Choroid plexus epithelial cell (primary cell): ENCODE data around the gene PDRG1.

Source experiments
- DNase-seq: peaks from one replicate; pipeline ENCODE4 v3.0.0-alpha.2; 2010; ENCODE audit warnings: low read depth
- H3K4me3 ChIP-seq: 2 replicates; pipeline ENCODE4 v1.5.1; 2011; ENCODE audit warnings: low read depth, mild to moderate bottlenecking, control low read depth, low read length, moderate library complexity
- TF ChIP-seq, protein P1 (sequence below): conservative IDR thresholded peaks from 2 replicates; pipeline ENCODE4 v1.5.1; 2011; ENCODE audit warnings: low read depth, mild to moderate bottlenecking, control low read depth, inconsistent platforms, low read length, moderate library complexity

The PDRG1 gene

DNA sequence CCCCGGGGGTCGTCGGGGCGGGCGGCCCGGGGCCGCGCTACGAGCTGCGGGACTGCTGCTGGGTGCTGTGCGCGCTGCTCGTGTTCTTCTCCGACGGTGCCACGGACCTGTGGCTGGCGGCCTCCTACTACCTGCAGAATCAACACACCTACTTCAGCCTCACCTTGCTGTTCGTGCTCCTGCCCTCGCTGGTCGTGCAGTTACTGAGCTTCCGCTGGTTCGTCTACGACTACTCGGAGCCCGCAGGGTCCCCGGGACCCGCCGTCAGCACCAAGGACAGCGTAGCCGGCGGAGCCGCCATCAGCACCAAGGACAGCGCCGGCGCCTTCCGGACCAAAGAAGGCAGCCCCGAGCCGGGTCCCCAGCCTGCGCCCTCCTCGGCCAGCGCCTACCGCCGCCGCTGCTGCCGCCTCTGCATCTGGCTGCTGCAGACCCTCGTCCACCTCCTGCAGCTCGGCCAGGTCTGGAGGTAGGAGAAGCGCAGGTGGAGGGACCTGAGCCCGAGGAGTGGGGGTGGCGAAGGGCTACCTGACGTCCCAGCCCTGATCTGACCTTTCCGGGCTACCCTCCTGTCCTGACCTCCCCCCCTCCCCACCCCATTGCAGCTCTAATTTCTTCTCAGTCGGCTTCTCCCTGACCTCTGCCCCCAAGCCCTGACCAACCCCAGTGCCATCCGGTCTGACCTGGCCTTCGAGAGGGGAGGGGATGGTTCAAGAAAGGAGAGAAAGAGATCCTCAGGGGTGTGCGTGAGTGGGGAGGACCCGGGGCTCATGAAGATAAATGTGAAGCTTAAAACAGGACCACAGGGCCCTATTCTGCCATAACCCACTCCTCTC is 16.7 kb upstream of the PDRG1 start:
- peak; percentile 69 for DNase-seq
- H3K4me3 ChIP-seq: peak overlapping the region; percentile 32
- TF ChIP-seq, protein P1, sequence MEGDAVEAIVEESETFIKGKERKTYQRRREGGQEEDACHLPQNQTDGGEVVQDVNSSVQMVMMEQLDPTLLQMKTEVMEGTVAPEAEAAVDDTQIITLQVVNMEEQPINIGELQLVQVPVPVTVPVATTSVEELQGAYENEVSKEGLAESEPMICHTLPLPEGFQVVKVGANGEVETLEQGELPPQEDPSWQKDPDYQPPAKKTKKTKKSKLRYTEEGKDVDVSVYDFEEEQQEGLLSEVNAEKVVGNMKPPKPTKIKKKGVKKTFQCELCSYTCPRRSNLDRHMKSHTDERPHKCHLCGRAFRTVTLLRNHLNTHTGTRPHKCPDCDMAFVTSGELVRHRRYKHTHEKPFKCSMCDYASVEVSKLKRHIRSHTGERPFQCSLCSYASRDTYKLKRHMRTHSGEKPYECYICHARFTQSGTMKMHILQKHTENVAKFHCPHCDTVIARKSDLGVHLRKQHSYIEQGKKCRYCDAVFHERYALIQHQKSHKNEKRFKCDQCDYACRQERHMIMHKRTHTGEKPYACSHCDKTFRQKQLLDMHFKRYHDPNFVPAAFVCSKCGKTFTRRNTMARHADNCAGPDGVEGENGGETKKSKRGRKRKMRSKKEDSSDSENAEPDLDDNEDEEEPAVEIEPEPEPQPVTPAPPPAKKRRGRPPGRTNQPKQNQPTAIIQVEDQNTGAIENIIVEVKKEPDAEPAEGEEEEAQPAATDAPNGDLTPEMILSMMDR: no peak

DNA sequence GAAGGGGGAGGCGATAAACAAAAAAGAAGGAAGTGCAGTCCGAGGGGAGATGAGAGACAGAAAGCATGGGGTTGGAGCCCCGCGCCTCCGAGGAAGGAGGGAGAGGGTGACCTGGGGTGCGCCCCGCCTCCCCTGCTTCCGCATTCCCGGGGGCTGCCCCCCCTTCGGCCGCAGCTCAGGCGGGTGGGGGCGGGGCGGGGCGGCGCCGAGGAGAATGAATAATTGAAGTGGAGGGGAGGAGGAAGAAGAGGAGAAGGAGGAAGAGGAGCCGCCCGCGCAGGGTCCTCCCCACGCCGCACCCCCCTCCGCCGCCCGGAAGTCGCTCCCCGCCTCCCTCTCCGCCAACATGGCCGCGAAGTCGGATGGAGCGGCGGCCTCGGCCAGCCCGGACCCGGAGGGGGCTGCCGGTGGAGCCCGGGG is 16.0 kb upstream of the PDRG1 start, which contains the start of gene XKR7:
TSS of gene XKR7 (plus strand) at position 322 of the 420 bp plus-strand sequence. CDS start at position 347, 25 bp downstream.
- TF ChIP-seq, protein P1: no peak
- peak within 1 kb of the TSS; percentile 32 for H3K4me3 ChIP-seq
- no peak for DNase-seq

DNA sequence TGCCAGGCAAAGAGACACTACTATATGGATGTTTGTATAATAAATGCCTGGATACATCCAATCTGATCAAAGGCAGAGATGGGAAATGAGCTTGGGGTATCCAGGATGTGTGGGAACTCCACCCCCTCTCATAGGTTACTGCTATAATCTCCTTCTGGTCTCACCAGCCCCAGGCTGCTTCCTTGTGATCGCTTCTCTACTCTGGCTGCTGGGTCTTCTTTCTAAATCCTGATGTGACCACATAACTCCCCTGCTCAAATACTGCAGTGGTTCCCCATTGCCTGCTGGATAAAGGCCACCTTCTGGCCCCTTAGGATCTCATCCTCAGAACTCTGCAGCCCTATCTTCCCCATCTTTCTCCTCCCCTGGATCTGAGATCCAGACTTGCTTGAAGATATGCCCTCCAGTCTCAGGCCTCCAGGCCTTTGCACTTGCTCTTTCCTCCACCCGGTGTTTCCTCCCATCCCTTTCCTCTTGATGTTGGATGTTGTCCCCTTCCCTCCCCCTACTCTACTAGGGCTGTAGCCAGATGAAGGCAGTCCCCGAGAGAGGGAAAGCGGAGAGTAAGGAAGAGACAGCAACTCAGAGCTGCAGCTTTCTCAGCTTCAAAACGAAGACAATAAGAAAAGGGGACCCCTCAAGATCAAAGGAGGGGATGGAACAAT is 15.3 kb upstream of the PDRG1 start:
- DNase-seq: no peak
- TF ChIP-seq, protein P1: no peak
- H3K4me3 ChIP-seq: no peak overlapping the region

DNA sequence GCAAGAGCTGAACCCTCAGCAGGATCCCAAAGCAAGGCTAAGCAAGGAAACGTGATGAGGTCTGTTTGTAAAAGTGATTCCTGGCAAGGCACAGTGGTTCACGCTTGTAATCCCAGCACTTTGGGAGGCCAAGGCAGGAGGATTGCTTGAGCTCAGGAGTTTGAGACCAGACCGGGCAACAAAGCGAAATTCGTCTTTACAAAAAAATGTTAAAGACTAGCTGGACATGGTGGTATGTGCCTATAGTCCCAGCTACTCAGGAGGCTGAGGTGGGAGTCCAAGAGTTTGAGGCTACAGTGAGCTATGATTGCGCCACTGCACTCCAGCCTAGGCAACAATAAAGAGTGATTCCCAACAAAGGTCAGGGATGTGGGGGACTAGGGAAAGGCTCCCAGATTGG is 12.0 kb upstream of the PDRG1 start:
- no peak overlapping the region for H3K4me3 ChIP-seq
- DNase-seq: no peak
- TF ChIP-seq, protein P1: no peak

DNA sequence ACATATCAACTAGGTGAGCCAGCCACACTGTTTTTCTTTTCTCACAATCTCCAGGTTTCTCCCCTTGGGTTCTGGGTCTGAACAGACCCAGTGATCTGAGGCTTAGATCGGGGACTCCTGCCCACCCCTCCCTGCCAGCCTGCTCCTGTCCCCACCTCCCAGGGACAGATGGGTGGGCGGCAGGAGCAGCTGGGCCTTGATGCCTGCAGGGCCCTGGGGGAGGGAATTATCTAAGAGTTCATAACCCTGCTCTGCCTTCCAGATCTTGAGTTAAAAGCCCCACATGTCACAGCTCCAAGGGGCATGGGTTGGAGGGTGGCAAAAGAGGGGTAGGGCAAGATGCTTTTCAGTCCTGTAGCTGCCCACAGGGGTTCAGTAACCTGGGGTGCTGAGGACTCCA is 10.9 kb upstream of the PDRG1 start:
- DNase-seq: no peak
- TF ChIP-seq, protein P1: no peak
- no peak overlapping the region for H3K4me3 ChIP-seq

DNA sequence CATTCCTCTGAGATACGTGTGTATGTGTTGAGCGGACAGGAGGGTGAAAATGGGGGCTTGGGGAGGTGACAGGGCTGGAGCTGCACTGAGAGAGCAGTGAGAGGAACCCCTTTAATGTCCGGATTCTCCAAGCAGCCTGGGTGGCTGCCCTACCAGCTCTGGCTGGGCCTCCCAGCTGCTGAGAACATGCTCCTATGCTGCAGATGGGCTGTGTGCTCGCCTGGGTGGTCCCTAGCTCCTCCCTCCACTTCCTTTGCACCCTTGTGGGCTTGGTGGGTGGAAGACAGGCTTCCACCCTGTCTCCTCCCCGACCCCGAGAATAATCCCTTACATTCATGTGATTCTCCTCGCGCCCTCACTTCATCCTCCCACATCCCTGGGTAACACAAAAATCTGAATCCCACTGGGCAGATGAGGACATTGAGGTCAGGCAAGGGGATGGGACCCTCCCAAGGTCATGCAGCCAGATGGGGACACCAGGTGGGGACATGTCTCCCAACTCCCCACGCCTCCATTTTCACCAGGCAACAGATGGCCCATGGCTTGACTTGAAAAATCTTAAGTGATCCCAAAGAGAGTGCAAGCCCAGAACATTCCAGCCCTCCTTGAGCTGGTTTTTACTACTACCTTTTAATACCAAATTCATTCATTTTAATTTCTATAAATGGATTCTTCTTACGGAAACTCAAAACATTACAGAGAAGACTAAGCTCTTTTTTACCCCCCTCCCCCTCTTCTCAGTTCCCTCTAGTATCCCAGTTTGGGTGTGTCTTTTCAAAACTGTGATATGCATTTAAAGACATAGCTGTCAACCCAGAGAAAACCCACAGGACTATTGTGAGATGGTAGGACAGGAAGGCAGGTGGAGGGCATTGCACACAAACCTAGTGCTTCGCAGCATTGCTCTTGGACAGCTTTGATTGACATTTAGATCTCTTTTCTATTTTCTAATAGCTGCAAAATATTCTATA is 5.0 kb upstream of the PDRG1 start:
- H3K4me3 ChIP-seq: no peak overlapping the region
- DNase-seq: no peak
- TF ChIP-seq, protein P1: no peak
